HK-2 (cell line): Measurements from ENCODE around the gene DNAJC25.
"Not testable (repeated sequence)": the region's sequence is repeated elsewhere in the genome, so short reads cannot be mapped to it uniquely, and the experiment has no call there.

Source experiments
- DNase-seq: peaks from one replicate; pipeline ENCODE4 v3.0.0-alpha.2; 2018; ENCODE audit not compliant: unreplicated experiment

Gene DNAJC25

GRCh38 chr9:111631214-111631971 lies at the start of gene DNAJC25:
DNAJC25 (plus strand) TSS chr9:111631334; CDS start chr9:111631408, 74 bp downstream.
- peak; percentile 97 for DNase-seq

DNA sequence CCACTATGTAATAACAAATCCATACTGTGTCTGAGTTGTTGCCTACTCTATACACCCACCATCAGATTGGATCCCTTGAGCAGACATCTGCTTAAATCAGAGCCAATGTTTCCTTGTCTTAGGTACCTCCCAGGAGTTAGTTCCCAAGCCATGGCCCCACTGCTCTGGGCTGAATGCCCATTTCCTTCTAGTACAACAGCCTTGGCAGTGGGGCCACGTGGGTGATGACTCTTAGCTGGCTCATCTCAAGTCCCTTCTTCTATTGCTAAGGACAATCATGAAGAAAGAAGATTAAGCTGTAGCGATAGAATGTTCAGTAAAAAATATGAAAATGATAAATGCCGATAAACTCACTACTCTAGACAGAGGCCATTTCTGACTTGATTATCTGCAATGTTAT lies 48.2 kb upstream of the DNAJC25 start:
- no peak for DNase-seq

- no peak for DNase-seq
Observed at GRCh38 chr9:111586378-111586777, 44.8 kb upstream of the DNAJC25 start.

DNA sequence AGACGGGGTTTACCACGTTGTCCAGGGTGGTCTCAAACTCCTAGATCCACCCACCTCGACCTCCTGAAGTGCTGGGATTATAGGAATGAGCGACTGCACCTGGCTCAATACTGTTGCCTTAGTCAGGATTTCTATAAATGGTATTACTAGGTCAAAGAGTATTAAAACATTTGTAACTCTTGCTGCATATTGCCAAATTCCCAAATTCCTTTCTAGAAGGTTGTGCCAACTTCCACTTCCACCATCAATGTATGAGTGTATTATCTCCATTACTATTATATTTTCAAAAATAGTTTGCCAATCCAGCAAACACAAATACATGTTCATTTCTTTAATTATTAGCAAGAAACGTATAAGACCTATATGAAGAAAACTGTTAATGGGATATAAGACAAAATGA lies 42.3 kb upstream of the DNAJC25 start:
- no peak for DNase-seq

DNA sequence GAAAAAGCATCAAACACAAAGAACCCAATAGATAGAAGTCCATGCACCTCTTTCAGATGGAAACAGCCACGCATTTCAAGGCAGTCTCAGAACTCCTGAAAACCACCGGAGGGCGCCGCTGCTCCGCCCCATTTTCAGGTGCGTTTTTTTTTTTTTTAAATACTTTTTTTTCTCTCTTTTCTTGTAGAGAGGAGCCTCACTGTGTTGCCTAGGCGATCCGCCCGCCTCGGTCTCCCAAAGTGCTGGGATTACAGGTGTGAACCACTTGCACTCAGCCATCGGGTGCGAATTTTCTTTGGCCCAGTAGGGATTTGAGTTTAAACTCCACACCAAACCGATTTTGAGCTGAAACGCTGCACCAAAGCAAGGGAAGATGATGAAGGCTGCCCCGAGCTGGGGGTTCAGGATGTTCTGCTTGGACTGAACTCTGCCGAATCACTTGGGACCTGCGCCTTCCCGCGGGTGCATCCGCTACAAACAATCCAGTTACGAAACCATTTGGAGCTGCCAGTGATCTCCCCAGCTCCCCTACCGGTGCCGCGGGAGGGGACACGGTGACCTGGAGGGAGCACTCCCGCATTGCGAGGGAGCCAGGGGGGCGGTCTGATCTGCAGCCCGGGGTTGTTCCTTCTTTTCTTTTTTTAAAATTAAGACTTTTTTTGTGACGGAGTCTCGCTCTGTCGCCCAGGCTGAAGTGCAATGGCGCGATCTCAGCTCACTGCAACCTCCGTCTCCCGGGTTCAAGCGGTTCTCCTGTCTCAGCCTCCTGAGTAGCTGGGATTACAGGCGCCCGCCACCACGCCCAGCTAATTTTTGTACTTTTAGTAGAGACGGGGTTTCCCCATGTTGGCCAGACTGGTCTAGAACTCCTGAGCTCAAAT lies 33.0 kb upstream of the DNAJC25 start:
- DNase-seq = peak; percentile 62

DNA sequence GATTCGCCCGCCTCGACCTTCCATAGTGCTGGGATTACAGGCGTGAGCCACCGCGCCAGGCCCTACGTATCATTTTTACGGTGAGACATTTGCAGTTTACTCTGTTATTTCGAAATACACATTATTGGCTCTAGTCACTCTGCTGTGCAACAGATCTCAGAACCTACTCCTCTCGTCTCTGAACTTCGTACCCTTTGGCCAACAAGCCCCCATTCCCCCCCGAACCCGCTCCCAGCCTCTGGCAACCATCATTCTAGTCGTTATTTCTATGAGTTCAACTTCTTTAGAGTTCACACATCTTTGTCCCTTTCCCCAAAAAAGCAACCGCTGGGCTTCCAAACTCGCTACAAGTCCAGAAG lies 32.4 kb upstream of the DNAJC25 start:
- peak; percentile 42 for DNase-seq

DNA sequence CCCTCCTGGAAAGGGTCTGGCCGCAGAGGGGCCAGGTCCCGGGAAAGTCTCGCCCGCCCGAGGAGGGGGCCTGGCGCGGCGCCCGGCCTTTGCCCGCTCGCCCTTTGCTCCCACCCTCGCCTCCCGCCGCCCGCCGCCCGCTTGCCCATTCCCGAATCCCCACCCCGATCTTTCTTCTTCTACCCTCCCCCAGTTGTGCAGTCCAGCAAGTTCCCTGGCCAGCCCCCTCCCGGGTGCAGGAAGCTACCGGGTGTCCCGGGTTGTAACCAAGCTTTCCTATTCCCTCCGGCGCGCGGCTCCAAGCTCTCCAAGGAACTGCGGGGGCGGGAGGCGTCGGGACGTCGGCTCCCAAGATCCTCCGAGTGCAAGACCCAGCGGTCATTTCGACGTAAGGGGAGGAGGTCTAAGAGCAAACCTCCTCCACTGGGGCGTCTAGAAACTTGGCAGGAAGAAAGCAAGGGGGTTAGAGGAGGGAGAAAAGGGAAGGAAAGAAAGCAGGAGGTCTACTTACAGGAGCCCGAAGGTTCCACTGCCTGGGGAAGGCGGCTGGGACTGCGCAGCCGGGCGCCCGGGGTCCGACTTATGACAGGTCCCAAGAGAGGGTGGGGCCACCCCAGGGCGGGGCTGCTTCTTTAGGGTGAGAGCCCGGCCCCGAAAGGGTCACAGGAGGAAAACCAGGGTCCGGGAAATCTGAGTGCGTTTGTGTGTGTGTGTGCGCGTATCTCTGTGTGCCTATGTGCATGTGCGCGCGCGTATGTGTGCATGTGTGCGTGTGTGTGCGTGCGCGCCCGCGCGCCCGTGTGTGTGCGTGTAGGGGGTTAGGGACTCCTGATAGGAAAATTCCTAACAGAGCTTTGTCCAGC lies 31.8 kb upstream of the DNAJC25 start, which contains the start of gene PTGR1:
Gene PTGR1 (minus strand): TSS at position 556 of the 863 bp plus-strand sequence. CDS start 2,225 bp downstream, outside the sequence.
- peak; percentile 86 for DNase-seq

DNA sequence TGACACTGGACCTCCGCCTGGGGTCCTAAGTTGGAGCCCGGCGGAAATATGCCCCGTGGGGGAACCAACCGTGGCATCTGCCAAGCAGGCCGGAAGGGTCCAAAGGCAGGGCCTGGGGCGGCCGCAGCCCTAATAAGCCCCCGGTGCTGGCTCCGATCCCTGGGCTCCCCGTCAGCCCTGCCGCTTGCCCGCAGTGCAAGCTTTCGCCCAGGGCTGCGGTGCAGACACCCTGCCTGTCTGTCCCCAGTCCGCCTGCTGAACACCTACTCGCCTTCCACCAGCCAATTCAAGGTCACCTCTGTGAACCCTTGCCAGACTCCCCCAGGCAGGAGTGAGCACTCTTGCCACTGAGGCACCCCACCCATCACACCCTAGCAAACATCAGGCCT lies 31.2 kb upstream of the DNAJC25 start:
- DNase-seq = no peak

DNA sequence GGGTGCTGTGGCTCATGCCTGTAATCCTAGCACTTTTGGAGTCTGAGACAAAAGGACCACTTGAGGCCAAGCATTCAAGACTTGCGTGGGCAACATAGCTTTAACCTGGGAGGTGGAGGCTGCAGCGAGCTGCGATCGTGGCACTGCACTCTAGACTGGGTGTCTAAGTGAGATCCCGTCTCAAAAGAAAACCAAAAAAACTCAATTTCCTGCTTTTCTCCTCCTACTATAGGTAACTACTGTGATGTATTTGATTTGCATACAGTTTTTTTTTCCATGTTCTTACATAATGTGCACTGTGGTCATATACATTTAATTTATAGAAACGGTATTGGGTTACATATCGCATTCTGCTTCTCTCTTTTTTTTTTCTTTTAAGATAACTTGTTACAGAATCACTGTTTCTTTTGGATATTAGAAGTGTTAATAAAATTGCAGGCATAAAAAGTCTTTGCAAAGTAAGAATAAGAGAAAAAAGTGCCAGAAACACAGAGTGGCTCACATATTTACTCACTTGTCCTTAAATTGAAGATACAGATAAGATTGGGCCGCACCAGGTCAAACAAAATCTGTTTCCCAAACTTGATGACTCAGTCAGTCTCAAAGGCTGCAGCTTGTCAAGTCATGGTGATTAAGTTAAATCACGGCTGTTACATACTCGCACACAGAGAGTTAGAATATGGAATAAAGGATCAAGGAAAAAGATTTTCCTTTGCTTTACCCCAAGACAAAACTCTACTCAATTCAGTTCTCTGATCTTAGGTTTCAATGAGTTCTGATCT lies 29.7 kb upstream of the DNAJC25 start:
- DNase-seq = no peak

DNA sequence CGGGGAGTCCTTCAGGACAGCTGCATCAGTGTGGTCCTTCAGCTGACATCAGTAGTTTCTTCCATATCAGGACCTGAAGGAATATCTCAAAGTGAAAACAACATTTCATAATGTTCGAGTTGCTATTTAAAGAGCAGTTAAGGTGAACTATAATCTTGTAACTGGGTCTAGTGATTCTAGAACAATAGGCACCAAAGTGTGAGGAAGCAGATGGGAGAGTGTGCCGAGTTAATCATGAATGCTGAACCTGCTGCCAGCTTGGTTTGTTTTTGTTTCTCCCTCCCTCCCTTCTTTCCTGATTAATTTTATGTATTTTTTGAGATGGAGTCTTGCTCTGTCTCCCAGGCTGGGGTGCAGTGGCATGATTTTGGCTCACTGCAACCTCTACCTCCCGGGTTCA lies 28.1 kb upstream of the DNAJC25 start:
- no peak for DNase-seq

DNA sequence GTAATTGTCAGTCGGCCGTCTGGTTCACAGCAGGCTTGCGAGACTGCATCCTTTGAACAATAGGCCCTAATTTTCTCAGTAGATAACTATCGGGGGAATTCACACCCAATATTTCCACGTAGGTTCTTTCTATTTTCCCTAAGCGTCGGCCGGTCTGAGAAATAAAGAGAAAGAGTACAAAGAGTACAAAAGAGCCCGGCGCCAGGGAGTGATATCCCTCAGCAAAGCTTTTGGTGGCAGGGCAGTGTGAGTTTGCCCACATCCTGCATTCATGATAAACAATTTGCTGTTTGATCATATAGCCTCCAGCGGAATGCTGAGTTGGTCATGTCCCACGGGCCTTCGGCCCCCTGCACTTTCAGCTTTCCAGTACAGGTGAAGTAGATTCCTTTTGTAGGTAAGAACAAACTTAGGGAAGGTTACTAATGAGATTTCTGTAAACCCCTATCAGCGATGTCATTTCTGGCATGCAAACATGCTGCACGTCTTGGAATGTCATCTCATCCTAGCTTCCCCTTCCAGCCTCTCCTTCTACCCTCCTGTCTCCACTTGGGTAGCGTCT lies 27.0 kb upstream of the DNAJC25 start:
- no peak for DNase-seq

DNA sequence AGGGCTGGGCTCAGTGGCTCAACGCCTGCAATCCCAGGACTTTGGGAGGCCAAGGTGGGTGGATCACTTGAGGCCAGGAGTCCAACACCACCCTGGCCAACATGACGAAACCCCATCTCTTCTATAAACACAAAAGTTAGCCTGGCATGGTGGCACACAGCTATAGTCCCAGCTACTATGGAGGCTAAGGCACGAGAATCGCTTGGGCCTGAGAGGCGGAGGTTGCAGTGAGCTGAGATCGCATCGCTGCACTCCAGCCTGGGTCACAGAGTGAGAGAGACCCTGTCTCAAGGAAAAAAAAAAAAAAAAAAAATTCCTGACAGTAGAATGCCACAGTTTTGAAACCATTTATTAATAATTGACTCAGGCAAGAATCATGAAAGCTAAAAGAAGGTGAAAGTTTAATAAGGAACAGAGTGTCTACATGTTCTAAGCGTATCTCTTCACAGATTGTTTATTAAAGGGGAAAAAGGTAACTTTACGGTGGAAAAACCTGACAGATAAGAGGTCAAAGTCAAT lies 26.0 kb upstream of the DNAJC25 start:
- DNase-seq = no peak

GRCh38 chr9:111610149-111610548 lies 21.0 kb upstream of the DNAJC25 start:
- no peak for DNase-seq

DNA sequence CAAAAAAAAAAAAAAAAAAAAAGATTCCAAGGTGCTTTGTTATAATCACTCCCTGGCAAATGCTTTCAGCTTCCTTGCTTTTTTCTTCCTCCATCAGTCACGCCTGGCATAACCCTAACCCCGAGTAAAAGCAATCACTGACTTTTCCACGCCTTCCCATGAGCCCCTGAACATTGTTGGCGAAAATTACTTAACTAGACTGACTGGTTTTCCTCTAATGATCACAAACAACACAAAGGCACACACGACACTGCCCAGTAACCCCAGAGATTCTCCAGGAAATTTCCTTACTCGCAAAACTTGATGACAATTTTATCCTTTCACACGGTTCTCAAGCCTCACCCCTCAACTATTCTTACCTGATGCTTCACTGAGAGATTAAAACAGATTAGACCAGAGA lies 20.3 kb upstream of the DNAJC25 start:
- no peak for DNase-seq

DNA sequence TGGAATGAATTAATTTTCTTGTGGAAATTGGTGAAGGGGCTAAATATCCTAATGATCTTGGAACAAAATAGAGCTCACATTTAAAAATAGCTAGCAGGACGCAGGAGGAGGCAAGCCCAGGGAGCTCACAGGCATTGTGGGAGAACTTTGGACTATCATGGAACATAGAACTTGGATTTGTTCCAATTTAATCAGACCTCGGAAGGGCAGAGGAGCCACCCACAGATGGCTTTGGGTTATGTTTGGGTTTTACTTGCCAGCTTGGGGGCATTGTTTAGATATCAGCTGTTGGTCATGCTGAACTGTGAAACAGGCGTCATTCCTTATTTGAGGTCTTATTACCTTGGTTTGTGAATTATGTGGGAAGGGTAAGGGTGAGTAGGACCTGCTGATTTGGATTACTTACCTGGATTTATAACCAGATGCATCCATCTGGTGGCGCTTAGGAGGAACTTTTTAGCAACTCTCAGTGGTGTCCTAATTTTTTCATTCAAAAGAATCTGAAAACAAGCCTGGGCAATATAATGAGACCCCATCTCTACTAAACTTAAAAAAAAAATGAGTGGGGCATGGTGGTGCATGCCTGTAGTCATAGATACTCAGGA lies 17.6 kb upstream of the DNAJC25 start:
- DNase-seq = no peak

GRCh38 chr9:111615928-111616327 lies 15.2 kb upstream of the DNAJC25 start:
- no peak for DNase-seq

DNA sequence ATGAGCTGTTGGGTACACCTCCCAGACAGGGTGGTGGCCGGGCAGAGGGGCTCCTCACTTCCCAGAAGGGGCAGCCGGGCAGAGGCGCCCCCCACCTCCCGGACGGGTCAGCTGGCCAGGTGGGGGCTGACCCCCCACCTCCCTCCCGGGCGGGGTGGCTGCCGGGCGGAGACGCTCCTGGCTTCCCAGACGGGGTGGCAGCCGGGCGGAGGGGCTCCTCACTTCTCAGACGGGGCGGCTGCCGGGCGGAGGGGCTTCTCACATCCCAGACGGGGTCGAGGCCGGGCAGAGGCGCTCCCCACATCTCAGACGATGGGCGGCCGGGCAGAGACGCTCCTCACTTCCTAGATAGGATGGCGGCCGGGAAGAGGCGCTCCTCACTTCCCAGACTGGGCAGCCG lies 13.8 kb upstream of the DNAJC25 start:
- DNase-seq = not testable (repeated sequence)

DNA sequence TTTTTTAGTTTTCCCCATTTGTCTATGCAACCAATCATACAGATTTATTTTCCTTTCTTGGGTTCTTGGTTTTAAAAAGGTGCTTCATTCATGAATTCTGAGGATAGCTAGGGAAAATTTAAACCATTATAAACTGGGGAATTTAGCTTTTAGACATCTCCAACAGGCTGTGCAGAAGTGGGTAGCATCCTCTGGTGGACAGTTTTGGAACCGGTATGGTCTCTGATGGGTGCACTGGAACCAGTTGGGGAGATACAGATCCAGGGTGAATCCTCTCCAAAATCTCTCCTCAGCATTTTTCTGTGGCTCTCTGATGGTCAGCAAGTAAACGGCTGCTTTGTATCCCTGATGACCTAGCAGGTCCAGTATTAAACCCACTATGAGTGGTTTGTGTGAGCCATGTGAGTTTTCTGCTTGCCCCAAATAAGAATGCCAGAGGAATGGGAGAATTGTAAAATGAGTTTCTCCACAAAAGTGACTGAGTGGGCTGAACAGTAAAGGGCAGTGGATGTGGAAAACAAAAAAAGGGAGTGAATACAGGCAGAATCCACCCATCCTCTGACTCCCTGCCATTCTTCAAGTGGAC lies 9.1 kb upstream of the DNAJC25 start:
- DNase-seq = no peak

DNA sequence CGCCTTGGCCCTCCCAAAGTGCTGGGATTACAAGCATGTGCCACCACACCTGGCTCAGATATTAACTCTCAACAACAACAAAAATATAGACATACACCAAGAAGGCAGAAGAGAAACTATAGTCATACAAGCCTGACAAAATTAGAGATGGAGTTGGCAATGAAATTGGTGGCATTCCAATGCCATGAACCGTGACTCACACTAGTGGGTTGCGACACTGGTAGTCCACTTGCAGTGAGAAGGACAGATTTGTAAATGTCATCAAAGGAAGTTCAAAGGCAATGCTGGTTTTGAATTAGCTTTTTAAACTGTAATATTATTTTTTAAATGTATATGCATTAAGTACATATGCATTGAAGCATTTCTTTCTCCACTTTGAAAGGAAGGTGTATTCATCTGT lies 8.5 kb upstream of the DNAJC25 start:
- peak; percentile 32 for DNase-seq
